ENCODE data around the gene TBCK. TPM values are rescaled to one million over a fixed set of nuclear protein-coding genes. Genes with fewer than 3 reads are reported as not detected.

Gene TBCK
- total and polyA plus RNA-seq, 2 of the 8 experiments (the other 6 are each of a cell fraction or from before 2014, with no cell fraction given): 10.2 to 18.7 TPM

DNA sequence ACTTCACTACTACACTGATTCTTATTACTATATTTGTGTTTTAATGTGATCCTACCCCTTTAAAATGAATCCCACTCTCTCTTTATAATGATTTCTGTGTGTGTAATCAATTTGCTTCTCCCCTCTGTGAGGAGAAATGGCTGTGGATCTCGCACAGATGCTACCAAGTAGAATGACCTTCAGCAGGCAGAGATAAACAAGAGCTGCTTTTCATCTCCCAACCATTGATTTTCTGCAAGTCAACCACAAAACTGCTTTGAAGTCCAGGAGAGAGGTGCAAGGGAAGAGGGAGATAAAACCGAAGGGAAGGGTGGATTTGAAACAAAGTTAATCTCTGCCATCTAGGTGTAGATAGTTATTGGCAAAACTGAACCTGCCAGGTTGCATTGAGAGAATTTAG is 279.2 kb downstream of the TBCK start:
- H3K27ac ChIP-seq (ENCODE audit: low read depth, low read length): no peak overlapping the region
- H3K9me3 ChIP-seq (ENCODE audit: insufficient read depth in 2 of 2, low read depth in 1 of 2, low read length in 1 of 2): no peaks in the 10 kb centered on the region
- 85% methylated on average over 2 of the region's 2 CpGs; no CpG with 5 or more reads in 1 of the 2 experiments for WGBS, 2 experiments (ENCODE audit: extremely low coverage in 1 of 2, insufficient coverage in 1 of 2, insufficient read length in 1 of 2, insufficient replicate concordance in 2 of 2, low coverage in 1 of 2, low lambda C conversion rate in 2 of 2, missing lambda C conversion rate in 1 of 2)
- H3K36me3 ChIP-seq (ENCODE audit: control insufficient read depth in 2 of 4, insufficient read depth in 4 of 4, low read length in 3 of 4): no peaks in the 10 kb centered on the region
- H3K4me2 ChIP-seq (ENCODE audit: insufficient read depth in 1 of 2, low read depth in 2 of 2, low read length in 2 of 2): no peak overlapping the region
- peaks cover 0 to 2% (median 0%) of the 10 kb centered on the region in 4 experiments; a peak in 1 of 7 replicates for H3K4me1 ChIP-seq (replicated peaks in 1 of 4; ENCODE audit: control insufficient read depth in 3 of 4, insufficient read depth in 4 of 4, low read length in 3 of 4)
- H3K4me3 ChIP-seq (ENCODE audit: extremely low read depth in 1 of 4, insufficient read depth in 2 of 4, low read depth in 3 of 4, low read length in 4 of 4): no peak overlapping the region
- H3K27me3 ChIP-seq (replicated peaks in 1 of 4; ENCODE audit: control insufficient read depth in 3 of 4, extremely low read depth in 1 of 4, insufficient read depth in 3 of 4, low read length in 3 of 4): no peaks in the 10 kb centered on the region
- FAIRE-seq: no peak
- no peak overlapping the region for H2BK20ac ChIP-seq (ENCODE audit: low read length)
- H2BK120ac ChIP-seq (replicated peaks; ENCODE audit: low read depth, low read length): no peak overlapping the region
- H2BK5ac ChIP-seq (ENCODE audit: low read depth, low read length): no peak overlapping the region
- no peak overlapping the region for H3K14ac ChIP-seq (ENCODE audit: insufficient read length)
- H2BK15ac ChIP-seq (ENCODE audit: low read length): no peak overlapping the region
- no peak overlapping the region for H4K8ac ChIP-seq (ENCODE audit: extremely low read depth, insufficient read depth, low read length)
- H2AK5ac ChIP-seq (ENCODE audit: low read depth, low read length): no peak overlapping the region
- H3K79me2 ChIP-seq (ENCODE audit: control insufficient read depth in 1 of 2, insufficient read depth in 2 of 2, low read length in 2 of 2): no peaks in the 10 kb centered on the region
- H3K9ac ChIP-seq (replicated peaks in 1 of 4; ENCODE audit: extremely low read depth in 1 of 4, low read depth in 3 of 4, low read length in 3 of 4): no peak overlapping the region
- ChIA-PET CTCF (ENCODE audit: partially characterized antibody) (no interaction called here), POLR2A (ENCODE audit: partially characterized antibody) (no interaction called here)
- H4K5ac ChIP-seq (ENCODE audit: insufficient read length, low read depth, low read length): no peak overlapping the region
- H4K20me1 ChIP-seq (replicated peaks in 1 of 2; ENCODE audit: control insufficient read depth in 1 of 2, insufficient read depth in 2 of 2, low read length in 2 of 2): no peaks in the 10 kb centered on the region
- H3K23me2 ChIP-seq (ENCODE audit: low read depth, low read length): no peaks in the 10 kb centered on the region
- H4K91ac ChIP-seq (replicated peaks; ENCODE audit: insufficient read length, low read length): no peak overlapping the region
- no peak overlapping the region for H3K56ac ChIP-seq (replicated peaks; ENCODE audit: insufficient read length, low read depth, low read length)
- H2AFZ ChIP-seq (ENCODE audit: low read length): no peak overlapping the region
- H3K79me1 ChIP-seq (ENCODE audit: low read depth, low read length): no peaks in the 10 kb centered on the region
- no peak overlapping the region for H3K4ac ChIP-seq (replicated peaks; ENCODE audit: insufficient read length, low read depth, low read length)
- H3K18ac ChIP-seq (ENCODE audit: extremely low read depth, low read length): no peak overlapping the region
- H2BK12ac ChIP-seq (ENCODE audit: low read depth, low read length): no peak overlapping the region
- no peak overlapping the region for H3K23ac ChIP-seq (ENCODE audit: insufficient read length)
- no peak for DNase-seq (ENCODE audit: low read depth in 1 of 2, low spot score in 2 of 2)
- TF ChIP-seq NRF1 (IDR thresholded peaks at IDR 0.05; ENCODE audit: low read depth, low read length) (no peak), BCL11A (IDR thresholded peaks at IDR 0.05; ENCODE audit: low read depth in 2 of 2, low read length in 2 of 2) (no peak), FOSL1 (IDR thresholded peaks at IDR 0.05; ENCODE audit: insufficient read depth, low read depth, low read length) (no peak), SRF (IDR thresholded peaks at IDR 0.05; ENCODE audit: low read depth, low read length) (no peak), ZNF274 (IDR thresholded peaks at IDR 0.05; ENCODE audit: borderline replicate concordance, extremely low read depth, low read length) (no peak), CHD1 (IDR thresholded peaks at IDR 0.05; ENCODE audit: low read depth, low read length) (no peak), USF2 (IDR thresholded peaks at IDR 0.05; ENCODE audit: low read length) (no peak), SUZ12 (IDR thresholded peaks at IDR 0.05; ENCODE audit: low read length) (no peak), SIRT6 (IDR thresholded peaks at IDR 0.05; ENCODE audit: low read length) (no peak), BRCA1 (IDR thresholded peaks at IDR 0.05; ENCODE audit: low read depth, low read length) (no peak), RAD21 (IDR thresholded peaks at IDR 0.05 in 1 of 2, conservative IDR thresholded peaks at IDR 0.05 in 1 of 2; ENCODE audit: low read depth in 2 of 2, low read length in 2 of 2) (no peak), SIX5 (IDR thresholded peaks at IDR 0.05; ENCODE audit: low read depth, low read length) (no peak)
